Measurements from ENCODE around the gene STAG1. TPM values are rescaled to one million over a fixed set of nuclear protein-coding genes. Genes with fewer than 3 reads are reported as not detected.

The STAG1 gene
- total RNA-seq, 2 donors from 2014 or later: 26.8 to 56.4 TPM

DNA sequence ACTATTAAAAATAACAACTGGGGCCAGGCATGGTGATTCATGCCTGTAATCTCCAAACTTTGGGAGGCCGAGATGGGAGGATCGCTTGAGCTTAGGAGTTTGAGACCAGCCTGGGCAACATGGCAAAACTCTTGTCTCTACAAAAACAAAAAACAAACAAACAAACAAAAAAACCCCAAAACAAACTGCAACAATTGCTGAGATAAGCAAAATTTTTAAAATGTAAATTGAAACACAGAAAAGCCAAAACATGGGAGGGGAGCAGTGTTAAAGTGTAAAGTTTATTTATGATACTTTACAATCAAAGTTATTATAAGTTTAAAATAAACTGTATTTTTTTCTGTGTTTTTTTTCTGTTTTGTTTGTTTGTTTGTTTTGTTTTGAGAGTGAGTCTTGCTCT, 294.4 kb downstream of the STAG1 start:
- Histone ChIP-seq H3K4me3 (no peak overlapping the region), H3K36me3 (peaks cover 19% of the 10 kb centered on the region), H3K27me3 (replicated peaks; ENCODE audit: insufficient read depth) (no peaks in the 10 kb centered on the region), H3K9me3 (peaks cover 30% of the 10 kb centered on the region), H3K27ac (no peak overlapping the region), H3K4me1 (ENCODE audit: control insufficient read depth in 1 of 2, low read depth in 2 of 2) (no peaks in the 10 kb centered on the region)
- no peak for TF ChIP-seq CTCF (IDR thresholded peaks at IDR 0.05)
- no peak for DNase-seq (ENCODE audit: low spot score)
- no peak for ATAC-seq (ENCODE audit: insufficient number of reproducible peaks, low FRiP score, low read depth)

GRCh38 chr3:136456196-136456595, 296.0 kb downstream of the STAG1 start:
- Histone ChIP-seq H3K27me3 (replicated peaks; ENCODE audit: insufficient read depth) (no peaks in the 10 kb centered on the region), H3K4me1 (ENCODE audit: control insufficient read depth in 1 of 2, low read depth in 2 of 2) (no peaks in the 10 kb centered on the region), H3K4me3 (no peak overlapping the region), H3K27ac (no peak overlapping the region), H3K9me3 (peaks cover 30% of the 10 kb centered on the region), H3K36me3 (peaks cover 25% of the 10 kb centered on the region)
- no peak for ATAC-seq (ENCODE audit: insufficient number of reproducible peaks, low FRiP score, low read depth)
- TF ChIP-seq CTCF (IDR thresholded peaks at IDR 0.05): no peak
- no peak for DNase-seq (ENCODE audit: low spot score)

GRCh38 chr3:136444581-136444980, 307.6 kb downstream of the STAG1 start:
- no peak for ATAC-seq (ENCODE audit: insufficient number of reproducible peaks, low FRiP score, low read depth)
- H3K9me3 ChIP-seq: no peaks in the 10 kb centered on the region
- peak overlapping the region in 1 of 2 donors; percentile 7 for H3K27ac ChIP-seq
- DNase-seq (ENCODE audit: low spot score): no peak
- H3K4me3 ChIP-seq: no peak overlapping the region
- H3K4me1 ChIP-seq (ENCODE audit: control insufficient read depth in 1 of 2, low read depth in 2 of 2): peaks cover 0 to 12% of the 10 kb centered on the region in 2 donors
- TF ChIP-seq CTCF (IDR thresholded peaks at IDR 0.05): no peak
- H3K36me3 ChIP-seq: peaks cover 3% of the 10 kb centered on the region
- H3K27me3 ChIP-seq (replicated peaks; ENCODE audit: insufficient read depth): no peaks in the 10 kb centered on the region

DNA sequence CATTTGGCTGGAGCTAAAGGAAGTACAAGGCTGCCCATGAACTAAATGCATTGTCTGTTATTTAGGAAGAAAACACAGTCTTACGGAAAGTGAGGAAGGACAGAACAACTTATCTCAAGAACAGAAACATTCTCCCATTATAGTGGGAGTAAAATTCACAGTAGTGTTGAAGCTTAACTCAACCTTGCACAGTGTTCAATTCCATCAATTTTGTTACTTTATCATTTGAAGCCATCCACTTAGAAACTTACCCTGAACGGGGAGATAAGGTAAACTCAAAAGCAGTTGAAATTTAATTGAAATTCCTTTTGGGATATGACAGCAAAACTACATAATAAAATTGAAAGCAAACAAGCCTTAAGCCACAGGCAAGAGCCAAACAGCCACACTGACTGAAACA, 315.1 kb downstream of the STAG1 start:
- no peak for DNase-seq (ENCODE audit: low spot score)
- no peak overlapping the region for H3K27ac ChIP-seq
- TF ChIP-seq CTCF (IDR thresholded peaks at IDR 0.05): no peak
- ATAC-seq (ENCODE audit: insufficient number of reproducible peaks, low FRiP score, low read depth): no peak
- H3K9me3 ChIP-seq: no peaks in the 10 kb centered on the region
- H3K4me1 ChIP-seq (ENCODE audit: control insufficient read depth in 1 of 2, low read depth in 2 of 2): no peaks in the 10 kb centered on the region
- no peak overlapping the region for H3K4me3 ChIP-seq
- peaks cover 2% of the 10 kb centered on the region for H3K36me3 ChIP-seq
- H3K27me3 ChIP-seq (replicated peaks; ENCODE audit: insufficient read depth): no peaks in the 10 kb centered on the region

GRCh38 chr3:136434429-136434828, 317.7 kb downstream of the STAG1 start:
- no peak for TF ChIP-seq CTCF (IDR thresholded peaks at IDR 0.05)
- no peaks in the 10 kb centered on the region for H3K27me3 ChIP-seq (replicated peaks; ENCODE audit: insufficient read depth)
- no peak for ATAC-seq (ENCODE audit: insufficient number of reproducible peaks, low FRiP score, low read depth)

More at GRCh38 chr3:136434429-136434828, 317.7 kb downstream of the STAG1 start:
- H3K4me1 ChIP-seq (ENCODE audit: control insufficient read depth in 1 of 2, low read depth in 2 of 2): no peaks in the 10 kb centered on the region
- no peak overlapping the region for H3K4me3 ChIP-seq
- no peak overlapping the region for H3K27ac ChIP-seq
- no peaks in the 10 kb centered on the region for H3K36me3 ChIP-seq
- DNase-seq (ENCODE audit: low spot score): no peak
- H3K9me3 ChIP-seq: no peaks in the 10 kb centered on the region
